Adrenal gland (tissue), 12 donors: ENCODE results near the gene TWIST2. TPM values are rescaled to one million over a fixed set of nuclear protein-coding genes. Genes with fewer than 3 reads are reported as not detected.

Experiments
- DNase-seq, 7 donors: peaks; one replicate each; pipeline ENCODE4 v3.0.0-alpha.2; 2019 to 2020
- H3K27ac ChIP-seq, 5 donors: fragments of 200-600 bp; sonication (generic) in 4 of 5; 1 replicate in 3 of 5; 2 replicates in 2 of 5; pipeline versions ENCODE4 v1.5.1 to v1.8.0; 2016 to 2020; ENCODE audit warnings: mild to moderate bottlenecking in 1 of 5
- H3K27me3 ChIP-seq: fragments of 200-600 bp; 2 replicates; pipeline ENCODE4 v1.8.0; 2021
- H3K36me3 ChIP-seq, 2 donors: fragments of 200-600 bp; replicated peaks in 1 of 2; 1 replicate in 1 of 2; 2 replicates in 1 of 2; pipeline versions ENCODE4 v1.5.1 to v1.8.0; 2018 to 2022
- H3K4me1 ChIP-seq, 2 donors: fragments of 200-600 bp; replicated peaks in 1 of 2; 1 replicate in 1 of 2; 2 replicates in 1 of 2; pipeline versions ENCODE4 v1.5.1 to v1.8.0; 2018 to 2021
- H3K4me3 ChIP-seq, 4 donors: fragments of 200-600 bp; sonication (generic) in 3 of 4; one replicate each; pipeline ENCODE4 v1.5.1; 2016 to 2018
- H3K9me3 ChIP-seq, 3 donors: fragments of 200-600 bp; sonication (generic) in 1 of 3; replicated peaks in 1 of 3; 1 replicate in 2 of 3; 2 replicates in 1 of 3; pipeline versions ENCODE4 v1.5.1 to v1.8.0; 2016 to 2021
- POLR2A ChIP-seq, 2 donors: fragments of 450-650 bp; IDR thresholded peaks; one replicate each; pipeline ENCODE4 v1.6.1; 2017; ENCODE audit warnings: antibody characterized with exemption in 2 of 2, mild to moderate bottlenecking in 2 of 2, moderate library complexity in 1 of 2
- WGBS, 4 donors: extraction: QIAGEN DNeasy Blood & Tissue Kit in 2 of 4; methylation state at CpG; one replicate each; pipeline versions ENCODE4 v1.1.5 to v1.1.7; 2013 to 2017; 5-methylcytosine and 5-hydroxymethylcytosine counted together
- intact Hi-C, 2 donors: fragments of 100-400 bp; cut with DNase I; formaldehyde crosslinking; loops; one replicate each; pipeline versions ENCODE4 v1.14.1 to v1.15.0; 2022 to 2023
- polyA plus RNA-seq, 3 donors: library from polyadenylated mRNA; stranded (reverse); fragments of 200-250 nt in 2 of 3; fragments of 350-450 nt in 1 of 3; fragmentation: Illumina TruSeq in 1 of 3; extraction: RNeasy Lipid Tissue Mini Kit (QIAGEN cat#74804) in 1 of 3; gene quantifications; one replicate each; pipeline ENCODE4 v1.2.3, GENCODE V29; 2013 to 2014
- total RNA-seq, 9 donors: library from RNA; depleted of rRNA in 4 of 9; stranded (reverse); fragments of >200 nt in 4 of 9; fragments of 120-200 nt in 1 of 9; fragmentation: NEBNext Ultra II Directional in 1 of 9; extraction: Animal tissue kit (Norgen Biotek cat#: 25700) in 1 of 9; gene quantifications; one replicate each; pipeline versions ENCODE4 v1.1.0 to v1.2.4, GENCODE V29; 2013 to 2023
- TF ChIP-seq, protein P1 (sequence below), 6 experiments: fragments of 450-650 bp in 4 of 6; fragments of 200-600 bp in 2 of 6; sonication (generic) in 1 of 6; IDR thresholded peaks; 1 replicate in 5 of 6; 2 replicates in 1 of 6; pipeline versions ENCODE4 v1.5.1 to v1.8.0; 2016 to 2021; ENCODE audit warnings: antibody characterized with exemption in 6 of 6, mild to moderate bottlenecking in 2 of 6, moderate library complexity in 1 of 6
- donor health status: healthy with polysubstance abuse.
- donor health status: Bipolar disorder and iron deficiency.
- donor health status: DM: yes; HTN: yes; CAD: no.
- donor health status: DM: no; HTN: no; CAD: no.
- donor health status: DM: no; HTN: no; CAD: no.
- donor health status: DM: yes; HTN: yes; CAD: no.

TWIST2 gene
- total and polyA plus RNA-seq, 12 donors: 1.0 to 20.5 (median 6.0) TPM

DNA sequence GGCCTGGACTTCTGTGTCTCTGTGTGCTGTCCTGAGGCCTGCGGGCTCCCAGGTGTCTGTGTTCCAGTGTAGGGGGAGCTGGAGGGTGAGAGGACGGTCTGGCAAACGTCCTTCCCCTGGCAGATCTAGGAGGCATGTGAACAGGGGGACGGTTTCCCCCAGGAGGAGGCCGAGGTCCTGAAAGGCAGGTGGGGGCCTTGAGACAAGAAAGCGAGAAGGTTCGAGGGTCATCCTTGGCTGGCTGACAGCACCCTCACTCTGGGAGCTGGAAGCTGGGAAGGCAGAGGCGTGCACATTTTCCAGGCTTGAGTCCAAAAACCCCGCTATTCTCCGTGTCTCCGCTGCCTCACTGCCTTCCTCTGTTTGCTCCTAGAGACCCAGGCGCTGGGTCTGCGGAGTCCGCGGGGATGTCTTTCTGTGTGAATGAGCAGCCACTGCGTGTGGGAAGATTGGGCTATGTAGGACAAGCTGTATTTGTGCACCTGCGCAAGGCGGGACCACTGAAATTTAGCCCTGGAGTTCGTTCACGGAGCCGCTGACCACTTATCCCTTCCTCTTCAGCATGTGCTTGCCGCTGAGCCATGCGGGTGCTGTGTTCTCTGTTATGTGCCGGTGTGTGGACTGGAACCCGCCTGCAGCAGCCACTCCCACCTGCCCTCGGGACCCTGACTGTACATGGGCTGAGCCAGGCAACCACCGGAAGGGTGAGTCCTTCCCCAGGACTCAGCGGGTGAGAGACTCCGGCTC lies 43.7 kb downstream of the TWIST2 start:
- WGBS, 4 donors: 76 to 84% (median 79%) methylated on average over 9 to 29 of the region's 29 CpGs
- Histone ChIP-seq H3K4me3 (no peak overlapping the region), H3K27ac (no peak overlapping the region), H3K4me1 (no peaks in the 10 kb centered on the region), H3K27me3 (no peaks in the 10 kb centered on the region), H3K36me3 (no peaks in the 10 kb centered on the region), H3K9me3 (no peaks in the 10 kb centered on the region)
- no peak for DNase-seq
- TF ChIP-seq POLR2A (IDR thresholded peaks at IDR 0.05): no peak
- TF ChIP-seq, protein P1, sequence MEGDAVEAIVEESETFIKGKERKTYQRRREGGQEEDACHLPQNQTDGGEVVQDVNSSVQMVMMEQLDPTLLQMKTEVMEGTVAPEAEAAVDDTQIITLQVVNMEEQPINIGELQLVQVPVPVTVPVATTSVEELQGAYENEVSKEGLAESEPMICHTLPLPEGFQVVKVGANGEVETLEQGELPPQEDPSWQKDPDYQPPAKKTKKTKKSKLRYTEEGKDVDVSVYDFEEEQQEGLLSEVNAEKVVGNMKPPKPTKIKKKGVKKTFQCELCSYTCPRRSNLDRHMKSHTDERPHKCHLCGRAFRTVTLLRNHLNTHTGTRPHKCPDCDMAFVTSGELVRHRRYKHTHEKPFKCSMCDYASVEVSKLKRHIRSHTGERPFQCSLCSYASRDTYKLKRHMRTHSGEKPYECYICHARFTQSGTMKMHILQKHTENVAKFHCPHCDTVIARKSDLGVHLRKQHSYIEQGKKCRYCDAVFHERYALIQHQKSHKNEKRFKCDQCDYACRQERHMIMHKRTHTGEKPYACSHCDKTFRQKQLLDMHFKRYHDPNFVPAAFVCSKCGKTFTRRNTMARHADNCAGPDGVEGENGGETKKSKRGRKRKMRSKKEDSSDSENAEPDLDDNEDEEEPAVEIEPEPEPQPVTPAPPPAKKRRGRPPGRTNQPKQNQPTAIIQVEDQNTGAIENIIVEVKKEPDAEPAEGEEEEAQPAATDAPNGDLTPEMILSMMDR (IDR thresholded peaks at IDR 0.05): no peak
- intact Hi-C loops: no loop called here

DNA sequence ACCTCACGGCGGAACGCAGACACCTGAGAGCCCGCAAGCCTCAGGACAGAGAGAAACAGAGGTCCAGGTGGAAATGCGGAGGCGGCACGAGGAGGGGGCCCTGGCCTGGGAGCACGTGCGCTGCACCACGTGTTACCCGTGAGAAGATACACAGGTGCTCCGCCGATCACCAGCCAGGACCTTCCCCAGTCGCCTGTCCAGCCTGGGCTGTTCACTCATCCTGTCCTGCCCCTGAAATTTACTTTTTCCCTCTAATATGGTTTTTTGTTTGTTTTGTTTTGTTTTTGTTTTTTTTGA lies 44.3 kb downstream of the TWIST2 start:
- Histone ChIP-seq H3K4me1 (no peaks in the 10 kb centered on the region), H3K9me3 (no peaks in the 10 kb centered on the region), H3K27me3 (no peaks in the 10 kb centered on the region), H3K27ac (no peak overlapping the region), H3K4me3 (no peak overlapping the region), H3K36me3 (no peaks in the 10 kb centered on the region)
- TF ChIP-seq, protein P1 (IDR thresholded peaks at IDR 0.05): no peak
- TF ChIP-seq POLR2A (IDR thresholded peaks at IDR 0.05): no peak
- intact Hi-C loops: no loop called here
- whole genome bisulfite sequencing, 4 donors: 95 to 97% (median 95%) methylated on average over 10 to 14 of the region's 14 CpGs
- no peak for DNase-seq

DNA sequence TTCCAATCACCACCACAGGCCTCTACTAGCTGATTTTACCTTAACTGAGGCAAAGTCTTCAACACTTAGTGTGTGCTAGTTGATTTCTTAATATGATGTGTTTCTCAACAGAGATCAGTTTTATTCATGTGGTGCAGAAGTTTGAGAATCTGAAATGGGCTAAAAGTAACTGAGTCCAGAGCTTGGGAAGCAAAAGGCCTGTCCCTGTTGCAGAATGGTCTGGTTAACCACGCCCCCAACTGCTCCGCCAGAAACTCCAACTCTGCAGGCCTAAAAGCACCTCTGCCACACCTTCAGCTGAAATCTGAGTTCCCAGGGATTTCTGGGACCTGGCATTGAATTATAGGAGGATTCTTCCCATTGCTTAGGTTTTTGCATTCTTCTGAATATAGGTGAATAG lies 44.9 kb downstream of the TWIST2 start:
- no peak overlapping the region for H3K4me3 ChIP-seq
- TF ChIP-seq, protein P1 (IDR thresholded peaks at IDR 0.05): no peak
- TF ChIP-seq POLR2A (IDR thresholded peaks at IDR 0.05): no peak
- no peak overlapping the region for H3K27ac ChIP-seq
- no peaks in the 10 kb centered on the region for H3K9me3 ChIP-seq
- H3K36me3 ChIP-seq: no peaks in the 10 kb centered on the region
- no peak for DNase-seq
- WGBS, 4 donors: 71 to 94% (median 82%) methylated on average over 2 of the region's 2 CpGs
- intact Hi-C loops: no loop called here
- no peaks in the 10 kb centered on the region for H3K4me1 ChIP-seq
- H3K27me3 ChIP-seq: no peaks in the 10 kb centered on the region

DNA sequence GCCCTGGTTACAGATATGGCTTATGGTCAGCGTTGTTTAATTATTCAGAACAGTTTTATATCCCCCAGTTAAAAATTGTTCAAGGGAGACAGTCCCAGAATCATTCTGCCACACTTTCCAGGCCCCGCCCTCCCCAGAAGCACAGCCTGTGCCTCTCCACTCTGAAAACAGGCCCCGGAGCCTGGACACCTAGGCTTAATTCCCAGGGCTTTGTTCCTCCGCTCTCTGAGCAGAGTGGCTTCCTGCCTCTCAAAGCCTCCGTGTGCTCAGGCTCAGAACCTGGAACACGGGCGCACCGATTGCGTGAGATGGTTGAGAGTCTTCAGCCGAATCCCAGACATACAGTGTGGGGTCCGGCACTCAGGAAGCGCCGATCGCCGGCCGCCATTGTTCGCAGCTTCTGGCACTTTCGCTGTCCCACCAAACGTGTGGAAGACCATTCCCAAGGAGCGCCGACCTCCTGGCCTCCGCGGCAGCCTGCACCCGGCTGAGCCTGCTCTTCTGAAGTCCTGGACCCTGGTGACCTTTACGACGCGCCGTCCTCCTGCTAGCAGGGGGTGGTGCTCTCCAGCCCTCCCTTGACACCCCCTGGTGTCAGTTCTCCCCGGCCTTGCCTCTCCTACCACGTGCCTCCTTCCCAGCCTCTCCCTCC lies 45.6 kb downstream of the TWIST2 start:
- WGBS, 4 donors: 87 to 95% (median 90%) methylated on average over 28 to 30 of the region's 30 CpGs

More for the DNA sequence above, 45.6 kb downstream of the TWIST2 start:
- Histone ChIP-seq H3K27me3 (no peaks in the 10 kb centered on the region), H3K36me3 (no peaks in the 10 kb centered on the region), H3K9me3 (no peaks in the 10 kb centered on the region), H3K4me1 (no peaks in the 10 kb centered on the region), H3K4me3 (no peak overlapping the region), H3K27ac (no peak overlapping the region)
- TF ChIP-seq, protein P1 (IDR thresholded peaks at IDR 0.05): no peak
- TF ChIP-seq POLR2A (IDR thresholded peaks at IDR 0.05): no peak
- DNase-seq: no peak
- intact Hi-C loops: no loop called here
